Brain microvascular endothelial cell (primary cell): ENCODE results near the gene BMAL1.

ENCODE experiments used
- DNase-seq: peaks from one replicate; pipeline ENCODE4 v3.0.0-alpha.2; 2020
- H3K27ac ChIP-seq: fragments of 250-450 bp; sonication (Bioruptor Pico); 2 replicates; pipeline ENCODE4 v1.5.1; 2020; ENCODE audit warnings: mild to moderate bottlenecking, moderate library complexity
- H3K27me3 ChIP-seq: fragments of 250-450 bp; sonication (Bioruptor Pico); replicated peaks from 2 replicates; pipeline ENCODE4 v1.5.1; 2020; ENCODE audit warnings: mild to moderate bottlenecking
- H3K36me3 ChIP-seq: fragments of 250-450 bp; sonication (Bioruptor Pico); replicated peaks from 2 replicates; pipeline ENCODE4 v1.5.1; 2020; ENCODE audit warnings: mild to moderate bottlenecking
- H3K4me3 ChIP-seq: 2 replicates; pipeline ENCODE4 v1.5.1; 2011; ENCODE audit warnings: low read depth, mild to moderate bottlenecking, control low read depth, low read length, moderate library complexity
- CTCF ChIP-seq: IDR thresholded peaks from 2 replicates; pipeline ENCODE4 v1.5.1; 2011; ENCODE audit warnings: low read depth, mild to moderate bottlenecking, moderate library complexity, low read length, control low read depth, inconsistent platforms; ENCODE audit errors: missing control alignments
- in situ Hi-C: cut with HindIII; loops from 2 replicates; pipeline ENCODE4 v1.10.0; 2017; ENCODE audit warnings: low sequenced_read_pairs, low pct_ligation_motif_present

BMAL1 gene

DNA sequence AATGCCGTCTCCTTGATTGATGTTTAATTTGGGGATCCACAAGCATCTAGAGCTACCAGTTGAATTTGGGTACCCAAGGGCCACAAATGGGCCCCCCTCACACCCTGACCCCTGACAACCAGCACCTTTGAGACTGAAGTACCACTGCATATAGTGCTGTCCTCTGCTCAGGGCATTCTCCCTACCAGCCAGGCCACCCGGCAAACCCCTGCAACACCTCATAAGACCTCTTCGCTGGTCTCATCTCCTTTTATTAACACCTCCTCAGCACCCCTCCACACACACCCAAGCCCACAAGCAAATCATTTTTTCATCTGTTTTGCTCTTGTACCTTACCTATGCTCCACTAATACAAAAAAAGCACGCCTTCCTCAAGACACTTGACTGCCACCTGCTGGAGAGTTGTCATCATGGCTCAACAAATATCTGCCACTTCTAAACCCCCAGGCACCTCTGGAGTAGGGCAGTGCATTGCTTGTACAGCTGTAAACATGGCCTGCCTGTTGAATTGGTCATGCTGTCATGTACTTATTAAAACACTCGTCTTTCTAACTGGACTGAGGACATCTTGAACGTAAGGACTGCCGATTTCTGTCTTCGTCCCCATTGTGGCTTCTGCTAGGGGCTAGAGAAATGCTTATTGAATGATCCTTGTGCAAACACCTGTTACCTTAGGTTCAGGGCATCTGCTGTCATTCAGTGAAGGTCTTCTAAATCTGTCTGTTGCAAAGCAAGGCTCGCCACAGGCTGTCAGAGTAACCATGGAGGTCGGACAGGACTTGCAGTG is 66.5 kb downstream of the BMAL1 start:
- Histone ChIP-seq H3K4me3 (no peak overlapping the region), H3K36me3 (no peaks in the 10 kb centered on the region), H3K27me3 (no peaks in the 10 kb centered on the region), H3K27ac (no peak overlapping the region)
- in situ Hi-C loops: loop anchor here (25.0 kb wide), 1 partner anchor 132 kb away; no protein-coding TSS in a partner anchor
- peak; percentile 62 for DNase-seq
- peak; percentile 86 for TF ChIP-seq CTCF

- DNase-seq: no peak
- TF ChIP-seq CTCF: no peak
- no peak overlapping the region for H3K4me3 ChIP-seq
- H3K27me3 ChIP-seq: no peaks in the 10 kb centered on the region
- no peak overlapping the region for H3K27ac ChIP-seq
- H3K36me3 ChIP-seq: no peaks in the 10 kb centered on the region
- in situ Hi-C loops: loop anchor here (25.0 kb wide), 1 partner anchor 133 kb away; no protein-coding TSS in a partner anchor
Observed at GRCh38 chr11:13344818-13345217, 67.2 kb downstream of the BMAL1 start.

DNA sequence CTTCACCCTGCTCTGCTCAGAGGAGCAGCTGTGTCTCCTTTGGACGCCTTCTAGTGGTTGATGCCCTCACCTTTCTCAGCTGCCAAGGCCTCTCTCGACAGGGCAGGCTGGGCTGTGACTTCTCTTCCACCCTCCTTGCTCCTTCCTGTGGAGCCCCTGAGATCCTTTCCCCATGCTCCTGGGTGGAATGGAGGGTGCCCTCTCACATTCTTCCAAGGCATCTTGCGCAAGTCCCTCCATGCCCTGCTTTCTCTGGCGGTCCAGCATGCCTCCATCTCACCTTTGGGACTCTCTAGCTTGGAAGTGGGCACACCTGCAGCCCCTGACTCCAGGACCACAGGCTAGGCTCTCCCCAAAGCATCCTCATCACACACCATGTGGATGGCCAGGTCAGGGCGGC is 68.9 kb downstream of the BMAL1 start:
- no peak for TF ChIP-seq CTCF
- no peak overlapping the region for H3K27ac ChIP-seq
- no peaks in the 10 kb centered on the region for H3K36me3 ChIP-seq
- no peak for DNase-seq
- H3K4me3 ChIP-seq: no peak overlapping the region
- in situ Hi-C loops: loop anchor here (25.0 kb wide), 1 partner anchor 134 kb away; no protein-coding TSS in a partner anchor
- H3K27me3 ChIP-seq: no peaks in the 10 kb centered on the region

GRCh38 chr11:13347901-13348300 is 70.3 kb downstream of the BMAL1 start:
- TF ChIP-seq CTCF: no peak
- DNase-seq: no peak
- in situ Hi-C loops: loop anchor here (25.0 kb wide), 1 partner anchor 136 kb away; no protein-coding TSS in a partner anchor
- H3K27me3 ChIP-seq: no peaks in the 10 kb centered on the region
- H3K27ac ChIP-seq: no peak overlapping the region
- H3K36me3 ChIP-seq: no peaks in the 10 kb centered on the region
- no peak overlapping the region for H3K4me3 ChIP-seq

GRCh38 chr11:13348305-13348704 is 70.7 kb downstream of the BMAL1 start:
- no peak for TF ChIP-seq CTCF
- no peaks in the 10 kb centered on the region for H3K36me3 ChIP-seq
- H3K27ac ChIP-seq: no peak overlapping the region
- DNase-seq: no peak
- in situ Hi-C loops: loop anchor here (25.0 kb wide), 1 partner anchor 136 kb away; no protein-coding TSS in a partner anchor
- no peaks in the 10 kb centered on the region for H3K27me3 ChIP-seq
- no peak overlapping the region for H3K4me3 ChIP-seq

DNA sequence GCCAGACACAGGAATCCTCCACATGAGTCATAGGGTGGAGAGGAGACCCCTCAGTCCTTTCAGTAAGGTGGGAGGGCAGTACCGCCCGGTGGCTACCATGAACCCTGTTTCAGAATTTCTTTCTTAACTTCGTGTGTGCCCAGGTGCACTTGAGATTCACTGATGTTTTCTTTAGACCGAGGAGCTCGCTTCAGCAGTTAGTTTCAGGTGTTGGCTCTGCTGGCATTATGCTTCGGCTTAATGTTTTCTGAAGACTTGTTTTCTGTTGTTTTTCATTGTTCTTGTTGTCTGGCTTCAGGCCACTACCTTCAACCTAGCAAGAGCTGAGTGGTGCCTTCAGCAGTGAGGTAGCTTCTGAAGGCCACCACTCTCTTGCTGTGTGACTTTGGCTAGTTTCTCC is 71.5 kb downstream of the BMAL1 start:
- H3K36me3 ChIP-seq: no peaks in the 10 kb centered on the region
- H3K4me3 ChIP-seq: no peak overlapping the region
- H3K27ac ChIP-seq: no peak overlapping the region
- no peaks in the 10 kb centered on the region for H3K27me3 ChIP-seq
- DNase-seq: no peak
- no peak for TF ChIP-seq CTCF
- in situ Hi-C loops: loop anchor here (25.0 kb wide), 1 partner anchor 137 kb away; no protein-coding TSS in a partner anchor
